Measurements from ENCODE around the gene PLEKHG1.

The PLEKHG1 gene

GRCh38 chr6:150619275-150619674 lies 19.6 kb downstream of the PLEKHG1 start:
- DNase-seq (ENCODE audit: low read depth, low spot score) = no peak

- DNase-seq (ENCODE audit: low read depth, low spot score) = no peak
Observed at GRCh38 chr6:150620244-150620643, 20.6 kb downstream of the PLEKHG1 start.

GRCh38 chr6:150620763-150621162 lies 21.1 kb downstream of the PLEKHG1 start:
- DNase-seq (ENCODE audit: low read depth, low spot score) = no peak

GRCh38 chr6:150622476-150622875 lies 22.8 kb downstream of the PLEKHG1 start:
- no peak for DNase-seq (ENCODE audit: low read depth, low spot score)

- no peak for DNase-seq (ENCODE audit: low read depth, low spot score)
Observed at GRCh38 chr6:150622941-150623874, 23.5 kb downstream of the PLEKHG1 start.

GRCh38 chr6:150624191-150624590 lies 24.5 kb downstream of the PLEKHG1 start:
- no peak for DNase-seq (ENCODE audit: low read depth, low spot score)

GRCh38 chr6:150625927-150626326 lies 26.2 kb downstream of the PLEKHG1 start:
- no peak for DNase-seq (ENCODE audit: low read depth, low spot score)

- no peak for DNase-seq (ENCODE audit: low read depth, low spot score)
Observed at GRCh38 chr6:150627154-150627553, 27.5 kb downstream of the PLEKHG1 start.

GRCh38 chr6:150627585-150628025 lies 27.9 kb downstream of the PLEKHG1 start:
- no peak for DNase-seq (ENCODE audit: low read depth, low spot score)

GRCh38 chr6:150628908-150629307 lies 29.2 kb downstream of the PLEKHG1 start:
- DNase-seq (ENCODE audit: low read depth, low spot score) = no peak

- no peak for DNase-seq (ENCODE audit: low read depth, low spot score)
Observed at GRCh38 chr6:150631283-150631983, 31.7 kb downstream of the PLEKHG1 start.

GRCh38 chr6:150631984-150632642 lies 32.4 kb downstream of the PLEKHG1 start:
- no peak for DNase-seq (ENCODE audit: low read depth, low spot score)

- DNase-seq (ENCODE audit: low read depth, low spot score) = no peak
Observed at GRCh38 chr6:150632785-150633485, 33.2 kb downstream of the PLEKHG1 start.

- no peak for DNase-seq (ENCODE audit: low read depth, low spot score)
Observed at GRCh38 chr6:150633486-150633834, 33.8 kb downstream of the PLEKHG1 start.

- DNase-seq (ENCODE audit: low read depth, low spot score) = no peak
Observed at GRCh38 chr6:150634176-150634963, 34.7 kb downstream of the PLEKHG1 start.

- DNase-seq (ENCODE audit: low read depth, low spot score) = no peak
Observed at GRCh38 chr6:150634964-150635292, 35.2 kb downstream of the PLEKHG1 start.

- DNase-seq (ENCODE audit: low read depth, low spot score) = no peak
Observed at GRCh38 chr6:150635906-150636514, 36.3 kb downstream of the PLEKHG1 start.

- DNase-seq (ENCODE audit: low read depth, low spot score) = no peak
Observed at GRCh38 chr6:150636808-150637207, 37.1 kb downstream of the PLEKHG1 start.

- no peak for DNase-seq (ENCODE audit: low read depth, low spot score)
Observed at GRCh38 chr6:150637266-150637665, 37.6 kb downstream of the PLEKHG1 start.

GRCh38 chr6:150638267-150638666 lies 38.6 kb downstream of the PLEKHG1 start:
- DNase-seq (ENCODE audit: low read depth, low spot score) = no peak

- no peak for DNase-seq (ENCODE audit: low read depth, low spot score)
Observed at GRCh38 chr6:150638765-150639164, 39.1 kb downstream of the PLEKHG1 start.
